Measurements from ENCODE around the gene DAND5.
"Not testable (repeated sequence)": the region's sequence is repeated elsewhere in the genome, so short reads cannot be mapped to it uniquely, and the experiment has no call there.

DAND5 gene

GRCh38 chr19:12967907-12968306 lies 1.5 kb upstream of the DAND5 start:
- DNase-seq (ENCODE audit: low read depth), result no peak

- DNase-seq (ENCODE audit: low read depth), result no peak
These were observed 869 bp downstream of the DAND5 start for GRCh38 chr19:12970070-12970820.

- DNase-seq (ENCODE audit: low read depth), result no peak
These were observed 3.9 kb downstream of the DAND5 start for GRCh38 chr19:12973236-12973635.

GRCh38 chr19:12974301-12975220 lies 5.2 kb downstream of the DAND5 start:
- no peak for DNase-seq (ENCODE audit: low read depth)

GRCh38 chr19:12975221-12975741 lies 5.9 kb downstream of the DAND5 start:
- DNase-seq (ENCODE audit: low read depth), result no peak

GRCh38 chr19:12976109-12976508 lies 6.7 kb downstream of the DAND5 start:
- DNase-seq (ENCODE audit: low read depth), result not testable (repeated sequence)

- DNase-seq (ENCODE audit: low read depth), result no peak
These were observed 10.6 kb downstream of the DAND5 start for GRCh38 chr19:12979974-12980373.

- DNase-seq (ENCODE audit: low read depth), result no peak
These were observed 13.3 kb downstream of the DAND5 start for GRCh38 chr19:12982648-12983047.

- DNase-seq (ENCODE audit: low read depth), result no peak
These were observed 13.7 kb downstream of the DAND5 start for GRCh38 chr19:12983091-12983490.

GRCh38 chr19:12983542-12984142 lies 14.3 kb downstream of the DAND5 start:
- peak; percentile 79 for DNase-seq (ENCODE audit: low read depth)

- no peak for DNase-seq (ENCODE audit: low read depth)
These were observed 14.8 kb downstream of the DAND5 start for GRCh38 chr19:12984143-12984627.

- no peak for DNase-seq (ENCODE audit: low read depth)
These were observed 15.3 kb downstream of the DAND5 start for GRCh38 chr19:12984683-12985048.

- DNase-seq (ENCODE audit: low read depth), result no peak
These were observed 15.8 kb downstream of the DAND5 start for GRCh38 chr19:12985049-12985776.

GRCh38 chr19:12986726-12987125 lies 17.4 kb downstream of the DAND5 start:
- DNase-seq (ENCODE audit: low read depth), result no peak

GRCh38 chr19:12987190-12987589 lies 17.8 kb downstream of the DAND5 start:
- DNase-seq (ENCODE audit: low read depth), result no peak

GRCh38 chr19:12987781-12988180 lies 18.4 kb downstream of the DAND5 start:
- no peak for DNase-seq (ENCODE audit: low read depth)

GRCh38 chr19:12990431-12990830 lies 21.1 kb downstream of the DAND5 start:
- no peak for DNase-seq (ENCODE audit: low read depth)

GRCh38 chr19:12990853-12991252 lies 21.5 kb downstream of the DAND5 start:
- no peak for DNase-seq (ENCODE audit: low read depth)

GRCh38 chr19:12991296-12991695 lies 21.9 kb downstream of the DAND5 start:
- no peak for DNase-seq (ENCODE audit: low read depth)

- DNase-seq (ENCODE audit: low read depth), result no peak
These were observed 23.4 kb downstream of the DAND5 start for GRCh38 chr19:12992729-12993128.

GRCh38 chr19:12993562-12993961 lies 24.2 kb downstream of the DAND5 start:
- no peak for DNase-seq (ENCODE audit: low read depth)

Data from activated T-cell treated with anti-CD3 and anti-CD28 coated beads for 1 hour (primary cell).